IMR-90 (cell line): ENCODE results near the gene VPREB3. TPM values are rescaled to one million over a fixed set of nuclear protein-coding genes. Genes with fewer than 3 reads are reported as not detected.

ENCODE experiments used
- ATAC-seq: fragments of 200-7000 bp; cut with Tn5 transposase; 2 replicates; pipeline ENCODE4 v1.9.1; 2020; ENCODE audit warnings: low read depth, mild to moderate bottlenecking, moderate library complexity
- BruUV-seq: library from RNA; stranded (reverse); fragments of 400-500 nt; replicated peaks from 2 replicates; lab custom pipeline; 2021; lab: Mats Ljungman, UMichigan
- CTCF ChIA-PET: fragments of 300-600 bp; formaldehyde crosslinking; extraction: SDS; loops from one replicate; lab custom pipeline; 2021; ENCODE audit warnings: antibody characterized with exemption; lab: Yijun Ruan, JAX
- POLR2A ChIA-PET: fragments of 300-600 bp; sonication (Branson Sonifier 250); formaldehyde crosslinking; loops from one replicate; lab custom pipeline; 2022; ENCODE audit warnings: antibody characterized with exemption; ENCODE audit not compliant: unreplicated experiment; lab: Charles Lee
- DNase-seq: peaks from one replicate; pipeline ENCODE4 v3.0.0; 2013
- H2AFZ ChIP-seq: replicated peaks from 2 replicates; pipeline ENCODE3; 2013; ENCODE audit warnings: low read length, mild to moderate bottlenecking; ENCODE audit not compliant: poor library complexity
- H2AK5ac ChIP-seq: 2 replicates; pipeline ENCODE4 v1.6.1; 2013; ENCODE audit warnings: low read depth, low read length, inconsistent platforms
- H2AK9ac ChIP-seq: replicated peaks from 2 replicates; pipeline ENCODE3; 2013; ENCODE audit warnings: mild to moderate bottlenecking, low read depth, low read length, moderate library complexity; ENCODE audit not compliant: poor library complexity
- H2BK120ac ChIP-seq: 2 replicates; pipeline ENCODE4 v1.6.1; 2013; ENCODE audit warnings: low read depth, low read length, inconsistent platforms
- H2BK15ac ChIP-seq: 3 replicates; pipeline ENCODE4 v1.6.1; 2013; ENCODE audit warnings: low read depth, low read length, inconsistent platforms
- H2BK20ac ChIP-seq: 2 replicates; pipeline ENCODE4 v1.6.1; 2013; ENCODE audit warnings: low read depth, mild to moderate bottlenecking, inconsistent platforms, low read length, moderate library complexity
- H2BK5ac ChIP-seq: 2 replicates; pipeline ENCODE4 v1.6.1; 2013; ENCODE audit warnings: mild to moderate bottlenecking, low read depth, low read length, inconsistent platforms; ENCODE audit not compliant: poor library complexity, severe bottlenecking
- H3K14ac ChIP-seq: replicated peaks from 2 replicates; pipeline ENCODE4 v1.6.1; 2013; ENCODE audit warnings: low read depth, low read length, inconsistent platforms
- H3K18ac ChIP-seq: 2 replicates; pipeline ENCODE4 v1.6.1; 2013; ENCODE audit warnings: low read depth, low read length, control low read depth
- H3K23ac ChIP-seq: 2 replicates; pipeline ENCODE4 v1.6.1; 2013; ENCODE audit warnings: low read depth, low read length, inconsistent platforms
- H3K27ac ChIP-seq: 2 replicates; pipeline ENCODE4 v1.5.1; 2013; ENCODE audit warnings: mild to moderate bottlenecking, control low read depth, low read length; ENCODE audit not compliant: insufficient read depth
- H3K27me3 ChIP-seq: 2 replicates; pipeline ENCODE4 v1.6.1; 2013; ENCODE audit warnings: low read length; ENCODE audit not compliant: control insufficient read depth, insufficient read depth
- H3K36me3 ChIP-seq: 2 replicates; pipeline ENCODE4 v1.6.1; 2013; ENCODE audit warnings: low read length, mixed read lengths; ENCODE audit not compliant: control insufficient read depth, insufficient read depth
- H3K4ac ChIP-seq: 2 replicates; pipeline ENCODE4 v1.6.1; 2013; ENCODE audit warnings: low read depth, low read length, inconsistent platforms
- H3K4me1 ChIP-seq: 2 replicates; pipeline ENCODE4 v1.6.1; 2013; ENCODE audit warnings: low read length, mixed read lengths; ENCODE audit not compliant: control insufficient read depth, insufficient read depth
- H3K4me2 ChIP-seq: 2 replicates; pipeline ENCODE4 v1.6.1; 2013; ENCODE audit warnings: low read depth, mild to moderate bottlenecking, control low read depth, low read length, moderate library complexity
- H3K4me3 ChIP-seq: 2 replicates; pipeline ENCODE4 v1.5.1; 2013; ENCODE audit warnings: low read depth, mild to moderate bottlenecking, control low read depth, low read length, moderate library complexity; ENCODE audit not compliant: insufficient read depth
- H3K56ac ChIP-seq: 2 replicates; pipeline ENCODE4 v1.6.1; 2013; ENCODE audit warnings: low read length, inconsistent platforms; ENCODE audit not compliant: insufficient read depth; ENCODE audit errors: extremely low read depth
- H3K79me1 ChIP-seq, 2 experiments: 2 replicates each; pipeline ENCODE4 v1.6.1; 2013; ENCODE audit warnings: low read length in 2 of 2, inconsistent platforms in 1 of 2, low read depth in 1 of 2
- H3K9ac ChIP-seq: 2 replicates; pipeline ENCODE4 v1.6.1; 2013; ENCODE audit warnings: low read depth, low read length, control low read depth
- H3K9me1 ChIP-seq: 2 replicates; pipeline ENCODE4 v1.6.1; 2013; ENCODE audit warnings: low read length, inconsistent platforms; ENCODE audit not compliant: insufficient read depth
- H3K9me3 ChIP-seq: 2 replicates; pipeline ENCODE4 v1.6.1; 2013; ENCODE audit warnings: low read length; ENCODE audit not compliant: control insufficient read depth, insufficient read depth
- H4K20me1 ChIP-seq: 2 replicates; pipeline ENCODE4 v1.6.1; 2013; ENCODE audit warnings: low read length, inconsistent platforms; ENCODE audit not compliant: insufficient read depth
- H4K5ac ChIP-seq: 2 replicates; pipeline ENCODE4 v1.6.1; 2013; ENCODE audit warnings: mild to moderate bottlenecking, low read depth, low read length, control low read depth
- H4K8ac ChIP-seq, 2 experiments: 2 replicates each; pipeline ENCODE4 v1.6.1; 2013; ENCODE audit warnings: low read depth in 2 of 2, low read length in 2 of 2, control low read depth in 1 of 2, inconsistent platforms in 1 of 2
- H4K91ac ChIP-seq: 2 replicates; pipeline ENCODE4 v1.6.1; 2013; ENCODE audit warnings: low read depth, low read length, inconsistent platforms; ENCODE audit not compliant: insufficient read depth
- BHLHE40 ChIP-seq: fragments of 150-350 bp; IDR thresholded peaks from 2 replicates; pipeline ENCODE4 v1.6.1; 2016; ENCODE audit warnings: mild to moderate bottlenecking, low read depth, low read length
- CEBPB ChIP-seq: IDR thresholded peaks from 2 replicates; pipeline ENCODE4 v1.6.1; 2012; ENCODE audit warnings: low read depth, low read length, improper control_type of control experiment
- MAFK ChIP-seq: IDR thresholded peaks from 2 replicates; pipeline ENCODE4 v1.6.1; 2012; ENCODE audit warnings: low read depth, low read length, improper control_type of control experiment
- POLR2A ChIP-seq: IDR thresholded peaks from 2 replicates; pipeline ENCODE4 v1.6.1; 2012; ENCODE audit warnings: mild to moderate bottlenecking, low read depth, low read length
- RFX5 ChIP-seq: IDR thresholded peaks from 2 replicates; pipeline ENCODE4 v1.8.0; 2012; ENCODE audit warnings: low read depth, mild to moderate bottlenecking, low read length, moderate library complexity
- WGBS, 2 experiments: methylation state at CpG; one replicate each; pipeline versions ENCODE4 v1.1.5 to v1.1.7; 2013; ENCODE audit warnings: missing lambda C conversion rate in 2 of 2; ENCODE audit not compliant: insufficient read length in 1 of 2; ENCODE audit errors: extremely low coverage in 2 of 2; 5-methylcytosine and 5-hydroxymethylcytosine counted together
- dilution Hi-C: fragments of 300-500 bp; cut with HindIII; formaldehyde crosslinking; loops from one replicate; pipeline ENCODE4 v1.14.3; 2018; ENCODE audit warnings: low sequenced_read_pairs; ENCODE audit not compliant: unreplicated experiment
- in situ Hi-C: fragments of 300-500 bp; cut with MboI; formaldehyde crosslinking; loops from 3 replicates; pipeline ENCODE4 v1.14.3; 2019; ENCODE audit warnings: low sequenced_read_pairs, inconsistent platforms, mixed read lengths
- intact Hi-C: fragments of 100-400 bp; cut with micrococcal nuclease; formaldehyde crosslinking; loops from 2 replicates; pipeline ENCODE4 v1.10.0; 2022
- polyA plus RNA-seq, 3 experiments: library from polyadenylated mRNA; depleted of rRNA; stranded (reverse); fragments of >200 nt; gene quantifications; 2 replicates each; pipeline ENCODE4 v1.2.3, GENCODE V29; 2012; ENCODE audit warnings: low replicate concordance in 1 of 3
- total RNA-seq: library from RNA; depleted of rRNA; stranded (reverse); fragments of >200 nt; gene quantifications from 2 replicates; pipeline ENCODE4 v1.2.3, GENCODE V29; 2012

The VPREB3 gene
- total and polyA plus RNA-seq, 2 of the 4 experiments (the other 2 are of a cell fraction) = not detected

DNA sequence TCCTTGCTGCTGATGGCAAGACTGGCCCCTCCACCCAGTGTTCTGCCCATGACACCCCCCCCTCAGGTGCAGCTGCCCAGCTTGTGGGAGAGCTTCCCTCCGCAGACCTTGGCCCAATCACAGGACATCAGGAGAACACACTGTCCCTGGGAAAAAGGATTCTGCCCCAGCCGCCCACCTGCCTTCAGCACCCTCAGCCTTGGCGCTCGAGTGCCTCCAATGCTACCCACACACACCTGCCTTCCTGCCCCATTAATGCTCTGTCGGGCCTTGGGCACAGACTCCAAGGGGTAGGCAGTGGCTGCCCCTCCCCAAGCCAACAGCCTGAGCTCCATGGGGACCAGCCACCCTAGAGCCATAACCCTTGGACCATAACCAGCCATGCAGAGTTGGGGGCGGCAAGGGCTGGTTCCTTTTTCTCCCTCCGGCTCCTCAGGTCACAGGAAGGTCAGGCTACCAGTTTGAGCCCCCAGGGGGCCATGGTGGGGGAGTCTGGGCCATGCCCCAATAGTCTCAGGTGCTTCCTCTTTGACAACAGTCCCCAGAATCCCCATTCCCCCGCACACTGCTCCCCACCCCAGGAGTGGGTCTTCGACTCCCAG lies 2.0 kb downstream of the VPREB3 start:
- 71% methylated on average over 1 of the region's 9 CpGs; no CpG with 5 or more reads in 1 of the 2 experiments for WGBS, 2 experiments
- Histone ChIP-seq H4K20me1 (no peaks in the 10 kb centered on the region), H3K36me3 (no peaks in the 10 kb centered on the region), H2AK9ac (no peak overlapping the region), H4K91ac (no peak overlapping the region), H2BK5ac (no peak overlapping the region), H3K4ac (no peak overlapping the region), H4K8ac (peak overlapping the region in 1 of 2 experiments; percentile 98; a peak in 1 of 4 replicates), H3K9ac (no peak overlapping the region), H2BK120ac (no peak overlapping the region), H2BK15ac (no peak overlapping the region), H3K4me2 (no peak overlapping the region), H2AFZ (no peak overlapping the region), H3K4me3 (no peak overlapping the region), H3K23ac (no peak overlapping the region), H3K18ac (no peak overlapping the region), H3K79me1 (peaks cover 9 to 23% of the 10 kb centered on the region in 2 experiments), H3K27me3 (0 out of 2 replicates have a peak, but pooled peaks cover 1% of the 10 kb centered on the region), H4K5ac (no peak overlapping the region), H3K4me1 (peaks cover 4% of the 10 kb centered on the region), H3K56ac (no peak overlapping the region), H3K27ac (no peak overlapping the region), H3K14ac (no peak overlapping the region), H3K9me3 (no peaks in the 10 kb centered on the region), H2BK20ac (no peak overlapping the region), H2AK5ac (0 out of 2 replicates have a peak overlapping the region, but pooled peaks have one; percentile 63), H3K9me1 (peaks cover 5% of the 10 kb centered on the region)
- ATAC-seq (no peak), DNase-seq (no peak)
- no TSS peak for BruUV-seq
- intact Hi-C loops = no loop called here
- in situ Hi-C loops = no loop called here
- CTCF ChIA-PET = no interaction called here
- POLR2A ChIA-PET = interaction anchor here (0.5 kb wide), 1 partner anchor 98 kb away, joined by 3 read pairs; no protein-coding TSS in a partner anchor
- TF ChIP-seq MAFK (no peak), CEBPB (no peak), RFX5 (no peak), POLR2A (no peak), BHLHE40 (no peak)
- dilution Hi-C loops = no loop called here
